ENCODE measurements around the gene HACD2.

Gene HACD2

DNA sequence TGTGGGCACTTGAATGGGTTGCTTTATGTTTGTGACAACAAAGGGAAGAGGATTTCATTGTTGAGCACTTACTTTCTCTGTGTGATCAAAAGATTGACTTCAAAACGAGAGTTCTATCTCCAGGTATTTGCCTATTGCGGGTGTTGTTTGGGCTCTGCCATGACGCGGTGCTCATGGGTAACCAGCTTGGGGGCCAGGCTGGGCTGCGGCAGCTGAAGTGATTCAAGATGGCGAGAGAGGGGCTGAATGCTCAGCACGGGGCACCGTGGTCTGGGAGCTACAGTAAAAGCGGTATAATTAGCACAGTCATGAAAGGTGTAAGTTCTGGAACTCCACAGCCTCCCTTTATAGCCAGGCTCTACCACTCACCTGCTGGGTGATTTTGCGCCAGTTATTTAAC lies 105.0 kb downstream of the HACD2 start:
- FAIRE-seq = no peak

DNA sequence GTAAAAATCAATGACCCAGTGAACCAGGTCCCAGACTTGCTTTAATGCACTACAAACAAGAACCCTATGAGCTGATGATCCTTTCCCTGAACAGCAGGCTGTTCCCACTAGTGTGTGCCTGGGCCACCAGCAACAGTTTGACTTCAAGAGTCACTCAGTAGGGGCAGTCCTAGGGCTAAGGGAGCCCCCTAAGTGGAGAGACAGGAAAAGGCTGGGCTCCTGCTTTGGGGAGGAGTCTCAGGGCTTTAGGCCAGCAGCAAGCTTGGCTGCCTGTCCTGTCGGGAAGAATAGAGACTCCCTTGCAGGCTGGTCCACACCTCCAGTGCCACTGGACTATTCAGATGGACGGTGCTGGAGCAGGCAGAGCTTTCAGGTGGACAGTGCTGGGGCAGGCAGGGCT lies 106.5 kb downstream of the HACD2 start:
- no peak for FAIRE-seq

DNA sequence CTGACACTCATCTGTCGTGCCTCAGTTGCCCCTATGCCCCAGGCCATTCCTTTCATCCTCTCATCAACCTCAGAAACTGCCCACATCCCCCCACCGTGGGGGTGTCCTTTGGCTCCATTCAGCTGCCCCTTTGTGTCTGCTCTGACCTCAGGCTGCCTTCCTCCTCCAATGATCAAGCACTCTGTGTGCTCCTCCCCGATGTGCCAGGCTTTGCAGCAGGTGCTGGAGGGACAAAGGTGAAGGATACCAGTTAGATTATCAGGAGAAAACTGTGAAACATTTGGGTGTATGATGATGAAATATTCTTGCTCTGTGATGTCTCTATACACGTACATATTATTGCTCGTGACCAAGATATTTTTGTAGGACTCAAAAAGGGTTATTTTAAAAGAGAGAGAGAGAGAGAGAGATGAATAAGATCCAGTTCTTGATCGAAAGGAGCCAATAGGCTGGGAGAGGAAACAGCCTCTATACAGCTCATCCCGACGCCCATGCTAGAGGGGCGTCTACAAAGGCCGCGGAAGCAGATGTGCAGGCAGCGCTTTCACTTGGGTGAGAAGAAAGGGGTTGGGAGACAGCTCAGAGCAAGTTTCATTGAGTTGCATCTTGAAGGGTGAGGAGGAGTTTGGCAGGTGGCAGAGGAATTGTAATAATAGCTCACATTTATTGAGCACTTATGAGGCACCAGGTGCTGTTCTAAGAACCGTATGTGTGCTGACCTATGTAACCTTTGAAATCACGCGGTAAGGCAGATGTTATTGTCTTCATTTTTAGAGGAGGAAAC lies 107.7 kb downstream of the HACD2 start:
- FAIRE-seq = no peak

DNA sequence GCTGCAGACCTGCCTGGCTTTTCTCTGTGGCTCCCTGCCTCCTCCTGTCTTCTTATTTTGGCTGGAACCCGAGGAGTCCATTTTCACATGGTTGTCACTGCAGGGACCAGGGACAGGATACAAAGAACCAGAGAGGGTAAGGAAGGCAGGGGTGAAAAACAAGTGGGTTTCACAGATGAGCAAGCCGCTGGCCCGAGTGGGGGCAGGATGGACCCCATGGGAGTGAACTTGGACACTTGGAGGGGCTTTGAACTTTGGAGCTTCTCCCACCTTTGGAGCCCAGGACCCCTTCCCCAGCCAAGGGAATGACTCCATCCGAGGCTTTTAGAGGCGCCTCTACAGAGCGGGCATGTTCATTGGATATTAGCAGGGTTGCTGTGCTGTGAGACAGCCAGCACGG lies 109.1 kb downstream of the HACD2 start:
- no peak for FAIRE-seq

DNA sequence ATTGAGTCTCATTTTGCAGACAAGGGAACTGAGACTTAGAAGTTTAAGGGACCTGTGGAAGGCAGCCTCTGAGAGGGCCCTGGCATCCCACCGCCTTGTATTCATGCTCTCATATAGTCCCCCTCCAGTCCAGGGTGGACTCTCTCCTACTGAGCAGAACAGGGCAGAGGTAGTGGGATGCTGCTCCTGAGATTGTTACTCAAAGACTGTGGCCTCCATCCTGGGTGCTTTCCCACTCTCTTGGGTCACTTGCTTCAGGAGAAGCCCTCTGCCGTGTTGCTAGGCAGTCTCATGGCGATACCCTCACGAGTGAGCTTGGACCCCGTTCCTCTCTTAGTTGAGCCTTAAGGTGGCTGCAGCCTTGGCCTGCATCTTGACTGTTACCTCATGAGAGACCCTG lies 113.7 kb downstream of the HACD2 start:
- FAIRE-seq = no peak

DNA sequence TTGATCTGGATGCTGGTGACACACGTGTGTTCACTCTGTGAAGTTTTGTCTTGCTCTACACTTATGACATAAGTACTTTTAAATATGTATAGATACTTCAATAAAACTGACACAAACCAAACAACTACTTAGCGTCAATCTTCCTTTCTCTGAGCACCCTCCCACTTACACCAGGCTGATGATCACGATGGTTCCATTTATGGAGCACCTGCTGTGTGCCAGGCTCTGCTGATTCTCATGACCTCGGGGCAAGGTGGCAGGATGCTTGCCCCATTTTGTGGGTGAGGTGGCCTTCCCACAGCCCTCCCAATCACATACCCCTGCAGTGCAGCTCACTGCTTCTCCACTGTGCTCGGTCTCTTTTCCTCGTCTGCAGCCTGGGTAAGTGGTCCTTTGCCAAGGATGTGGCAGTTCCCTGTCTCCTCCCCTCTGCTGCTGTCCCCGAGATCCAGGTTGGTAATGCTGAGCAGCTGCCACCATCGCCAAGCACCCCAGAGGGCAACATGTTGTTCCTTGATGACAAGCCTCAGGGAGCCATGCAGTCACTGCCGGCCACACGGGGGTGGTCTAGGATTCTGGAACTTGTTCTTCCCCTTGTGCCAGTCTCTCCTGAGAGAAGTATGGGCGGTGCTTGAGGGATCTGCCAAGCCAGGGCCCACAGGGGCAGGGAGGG lies 115.4 kb downstream of the HACD2 start:
- no peak for FAIRE-seq

DNA sequence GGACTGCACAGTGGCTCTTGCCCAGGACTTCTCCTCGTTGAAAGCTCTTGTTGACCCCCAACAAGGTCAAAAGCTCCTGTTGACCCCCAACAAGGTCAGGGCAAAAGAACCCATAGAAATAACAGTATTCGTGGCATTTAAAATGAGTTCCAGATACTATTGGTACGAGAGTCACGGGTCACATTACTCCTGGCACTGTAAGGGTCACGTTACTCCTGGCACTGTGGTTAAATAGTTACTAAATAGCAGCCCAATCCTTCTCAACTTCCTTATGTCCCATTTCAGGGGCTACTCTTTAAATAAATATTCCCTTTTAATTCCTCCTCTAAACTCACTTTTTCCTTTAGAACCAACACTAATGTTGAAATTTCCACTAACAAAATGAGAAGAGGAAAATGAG lies 117.8 kb downstream of the HACD2 start:
- no peak for FAIRE-seq

DNA sequence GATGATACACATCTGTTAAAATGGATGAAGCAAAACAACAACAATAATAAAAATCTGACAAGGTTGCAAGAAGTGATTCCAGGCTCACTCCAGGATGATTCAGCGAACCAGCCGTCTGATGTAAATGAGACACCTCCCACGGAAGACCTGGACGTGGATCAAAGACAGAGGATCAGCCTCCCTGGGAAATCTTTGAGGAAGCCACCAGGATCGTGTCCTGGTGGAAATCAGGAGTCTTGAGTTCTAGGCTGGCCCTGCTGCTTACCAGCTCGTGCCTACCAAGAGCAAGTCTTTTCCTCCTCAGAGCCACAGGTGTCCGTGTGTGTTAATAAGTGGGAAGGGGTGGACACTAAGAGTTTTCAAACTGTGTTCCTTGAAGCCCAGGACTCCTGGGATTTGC lies 120.6 kb downstream of the HACD2 start:
- no peak for FAIRE-seq

DNA sequence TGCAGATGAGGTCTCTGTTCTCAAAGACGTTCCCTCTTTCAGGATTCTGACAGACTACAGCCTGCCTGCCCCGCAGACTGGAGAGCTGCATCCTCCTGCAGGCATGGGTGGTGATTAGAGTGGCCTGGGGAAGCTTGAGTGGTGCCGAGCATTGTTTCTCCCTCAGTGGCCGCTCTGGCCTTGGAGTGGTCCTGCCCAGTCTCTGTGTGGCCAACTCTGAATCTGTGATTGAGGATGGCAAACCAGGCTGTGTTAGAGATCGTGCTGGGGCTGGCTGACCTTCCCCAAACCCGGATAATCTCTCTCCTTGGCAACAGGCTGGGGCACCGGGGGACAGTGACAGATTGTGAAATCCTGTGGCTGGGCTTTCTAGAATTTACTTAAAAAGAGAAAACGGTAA lies 125.0 kb downstream of the HACD2 start:
- FAIRE-seq = no peak

DNA sequence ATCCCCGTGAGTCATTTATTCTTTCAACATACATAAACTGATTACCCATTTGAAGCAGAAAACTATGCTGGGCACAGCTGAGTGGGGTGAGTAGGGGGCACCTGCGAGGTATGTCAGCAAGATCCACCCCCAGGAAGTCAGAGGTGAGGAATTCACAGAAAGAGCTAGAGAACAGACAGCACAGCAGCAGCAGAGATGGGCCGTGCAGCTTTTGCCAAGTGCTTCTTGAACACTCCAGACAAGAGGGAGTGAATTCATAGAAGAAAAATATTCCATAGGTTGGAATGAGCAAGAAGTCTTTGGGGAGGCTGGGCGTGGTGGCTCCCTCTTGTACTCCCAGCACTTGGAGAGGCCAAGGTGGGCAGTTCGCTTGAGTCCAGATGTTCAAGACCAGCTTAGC lies 126.6 kb downstream of the HACD2 start:
- no peak for FAIRE-seq

DNA sequence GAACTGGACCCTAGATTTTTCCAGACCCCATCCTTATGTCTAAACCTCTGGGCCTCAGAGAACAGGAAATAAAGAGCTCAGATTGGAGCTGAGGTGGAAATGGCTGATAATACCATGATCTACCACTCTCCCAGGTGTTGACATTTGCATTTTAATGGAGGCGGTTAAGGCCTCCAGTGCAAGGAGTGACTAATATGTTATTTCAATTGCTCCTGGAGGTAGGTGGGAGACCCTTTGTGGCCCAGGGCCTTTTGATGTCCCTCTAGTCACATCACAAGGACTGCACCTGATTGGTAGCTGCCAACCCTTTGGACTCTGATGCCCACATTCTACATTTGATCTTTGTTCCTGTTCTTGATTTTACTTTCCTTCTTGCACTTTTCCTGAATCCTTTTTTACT lies 127.0 kb downstream of the HACD2 start:
- FAIRE-seq = no peak

DNA sequence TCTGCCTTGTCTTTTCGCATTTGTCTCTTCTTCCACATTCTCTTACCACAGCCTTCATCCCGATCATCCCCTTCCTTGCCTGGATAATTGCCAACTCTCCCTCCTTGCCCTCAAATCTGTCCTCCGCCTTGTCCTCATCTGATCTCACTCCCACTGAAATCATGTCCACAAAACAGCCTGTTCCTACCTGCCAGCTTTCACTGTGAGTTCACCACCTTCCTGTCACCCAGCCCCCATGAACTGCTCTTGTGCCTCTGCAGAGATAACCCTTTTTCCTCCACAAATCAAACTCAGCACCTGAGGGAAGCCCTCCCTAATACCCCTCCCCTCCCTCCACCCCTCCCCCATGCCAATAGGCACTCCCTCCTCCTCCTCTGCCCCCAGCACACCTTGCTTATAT lies 131.2 kb downstream of the HACD2 start:
- FAIRE-seq = no peak

DNA sequence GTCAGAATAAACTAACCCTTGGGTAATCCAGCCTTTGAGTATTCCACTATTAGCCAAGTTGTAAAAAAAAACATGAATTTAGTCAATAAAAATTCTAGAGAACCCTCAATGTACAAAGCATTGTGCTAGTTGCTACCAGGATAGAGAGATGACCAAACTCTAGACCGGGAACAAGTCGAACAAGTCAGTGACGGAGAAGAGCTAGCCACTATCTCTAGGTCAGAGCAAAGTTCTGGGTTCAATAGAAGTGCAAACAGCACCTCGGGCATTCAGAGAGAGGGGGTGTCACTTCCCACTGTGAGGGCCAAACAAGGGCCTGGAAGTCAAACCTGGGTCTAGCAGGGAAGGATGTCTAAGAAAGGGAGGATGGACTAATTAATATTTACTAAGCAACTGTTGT lies 133.7 kb downstream of the HACD2 start:
- no peak for FAIRE-seq

DNA sequence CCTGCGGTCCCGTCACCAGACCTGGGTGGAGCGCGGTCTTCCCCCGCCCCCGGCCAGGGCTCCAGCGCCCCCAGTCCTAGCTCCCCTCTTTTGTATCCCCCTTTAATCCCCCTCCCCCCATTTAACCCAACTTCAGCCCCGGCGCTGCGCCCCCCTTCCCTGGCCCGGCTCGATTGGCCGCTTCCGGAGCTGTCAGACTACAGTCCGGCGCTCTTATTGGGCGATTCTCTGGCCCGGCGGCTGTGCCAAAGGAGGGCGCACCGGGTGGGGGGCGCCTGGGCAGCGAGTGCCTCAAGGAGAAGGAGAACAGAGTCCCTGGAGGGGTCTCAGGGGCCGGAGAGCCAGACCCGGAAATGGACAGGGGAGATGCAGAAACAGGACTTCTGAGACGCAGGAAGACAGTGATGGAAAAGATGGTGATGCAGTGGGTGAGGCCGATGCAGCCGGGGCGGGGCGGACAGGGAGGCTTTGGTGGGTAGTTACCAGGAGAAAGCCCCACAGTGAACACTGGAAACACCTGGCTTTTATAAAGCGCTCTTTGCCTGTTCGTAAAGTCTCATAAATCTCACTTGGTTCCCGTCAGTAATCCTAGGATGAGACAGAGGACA lies 134.8 kb downstream of the HACD2 start:
- FAIRE-seq = no peak

DNA sequence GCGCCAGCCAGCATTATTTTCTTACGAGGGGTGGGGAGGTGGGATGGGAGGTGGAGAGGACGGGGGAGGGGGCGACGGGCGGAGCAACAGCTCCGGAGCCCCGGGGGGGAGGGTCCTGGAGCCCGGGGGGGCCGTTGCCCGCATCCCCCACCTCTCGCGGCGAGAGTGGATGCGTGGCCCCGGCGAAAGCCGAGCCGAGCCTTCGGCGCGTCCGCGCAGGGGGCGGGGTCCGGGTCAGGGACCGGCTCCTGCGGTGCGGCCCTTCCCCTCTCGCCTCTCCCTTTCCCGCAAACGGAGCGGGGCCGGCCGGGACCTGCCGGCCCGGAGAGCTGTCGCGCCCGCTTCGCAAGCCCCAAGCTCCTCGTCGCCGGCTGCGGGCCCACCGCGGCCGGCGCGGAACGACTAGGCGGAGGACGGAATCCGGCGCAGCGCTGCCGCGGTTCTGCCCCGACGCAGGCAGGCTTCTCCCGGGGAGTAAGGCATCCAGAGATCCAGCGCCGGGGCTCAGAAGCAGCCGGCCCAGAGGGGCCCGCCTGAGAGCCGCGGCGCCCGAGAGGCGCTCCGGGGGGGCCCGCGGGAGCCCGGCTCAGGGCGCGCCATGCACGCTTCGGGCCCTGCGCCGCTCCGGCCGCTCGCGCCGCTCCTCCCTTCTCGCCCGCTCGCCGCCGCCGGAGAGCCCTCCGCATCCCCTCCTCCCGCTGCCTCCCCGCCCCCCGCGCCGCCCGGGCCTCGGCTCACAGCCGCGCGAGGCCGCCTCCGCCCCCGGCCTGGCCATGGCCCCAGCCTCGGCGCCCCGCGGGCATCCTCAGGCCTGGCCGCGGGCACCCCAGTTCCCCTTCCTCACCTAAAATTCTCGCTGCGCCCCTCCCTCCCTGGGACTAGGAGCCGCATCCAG lies 135.5 kb downstream of the HACD2 start:
- FAIRE-seq = no peak

DNA sequence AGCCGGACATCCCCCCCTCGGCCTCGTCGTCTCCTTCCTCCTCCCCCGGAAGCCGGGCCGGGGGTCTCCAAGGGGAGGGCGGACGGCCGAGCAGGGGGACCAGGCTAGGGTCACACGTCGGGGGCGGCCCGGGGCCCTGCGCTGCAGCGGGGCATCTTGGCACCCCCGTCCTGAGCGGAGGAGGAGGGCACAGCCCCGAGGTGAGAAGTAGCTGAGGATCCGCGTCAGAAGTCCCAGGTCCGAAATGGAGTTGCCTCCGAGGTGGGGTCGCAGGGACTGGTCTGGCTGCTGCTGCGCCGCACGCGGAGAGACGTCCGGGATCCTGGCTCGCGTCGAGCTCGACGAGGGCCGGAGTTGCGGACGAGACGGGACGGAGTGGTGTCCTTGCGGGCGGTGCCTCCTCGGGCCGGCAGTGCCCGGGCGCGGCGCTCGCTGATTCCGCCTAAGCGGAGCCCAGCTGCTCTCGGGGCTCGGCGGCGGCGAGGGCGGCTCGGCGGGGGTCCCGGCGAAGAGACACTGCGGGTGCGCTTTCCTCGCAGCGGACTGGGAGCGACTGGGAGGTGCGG lies 136.2 kb downstream of the HACD2 start, which contains the start of gene ADCY5:
ADCY5 (minus strand) TSS at position 555 of the 566 bp plus-strand sequence; CDS start at position 10, 545 bp downstream.
- no peak for FAIRE-seq

DNA sequence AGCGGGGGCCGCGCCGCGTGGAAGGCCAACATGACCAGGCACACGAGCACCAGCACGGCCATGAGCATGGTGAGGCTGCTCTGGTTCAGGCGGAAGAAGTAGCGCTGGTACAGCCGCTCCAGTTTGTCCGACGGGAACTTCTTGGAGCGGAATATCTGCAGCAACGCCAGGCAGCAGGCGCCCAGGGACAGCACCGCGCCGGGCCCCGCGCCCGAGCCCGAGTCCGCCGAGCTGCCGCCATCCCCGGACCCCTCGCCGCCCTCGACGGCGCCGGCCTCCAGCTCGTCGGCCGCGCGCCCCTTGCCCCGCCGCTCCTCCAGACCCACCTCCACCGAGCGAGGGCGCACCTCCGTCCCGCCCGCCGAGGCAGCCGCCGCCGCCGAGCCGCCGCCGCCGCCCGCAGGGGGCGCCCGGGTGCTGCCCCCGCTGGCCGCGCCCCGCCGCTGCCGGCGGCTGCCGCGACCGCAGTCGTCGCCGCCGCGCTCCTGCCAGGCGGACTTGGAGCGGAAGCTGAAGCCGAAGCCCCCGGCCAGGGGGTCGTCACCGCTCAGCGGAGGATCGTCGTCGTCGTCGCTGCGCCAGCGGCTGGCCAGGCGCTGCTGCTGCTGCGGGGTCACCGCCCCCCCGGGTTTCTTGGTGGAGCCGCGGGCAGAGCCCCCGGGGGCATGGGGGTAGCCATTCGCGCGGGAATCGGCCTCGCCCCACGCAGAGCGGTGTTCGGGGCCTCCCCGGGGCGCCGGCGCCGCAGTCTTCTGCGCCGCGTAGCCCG lies 136.9 kb downstream of the HACD2 start:
- no peak for FAIRE-seq

DNA sequence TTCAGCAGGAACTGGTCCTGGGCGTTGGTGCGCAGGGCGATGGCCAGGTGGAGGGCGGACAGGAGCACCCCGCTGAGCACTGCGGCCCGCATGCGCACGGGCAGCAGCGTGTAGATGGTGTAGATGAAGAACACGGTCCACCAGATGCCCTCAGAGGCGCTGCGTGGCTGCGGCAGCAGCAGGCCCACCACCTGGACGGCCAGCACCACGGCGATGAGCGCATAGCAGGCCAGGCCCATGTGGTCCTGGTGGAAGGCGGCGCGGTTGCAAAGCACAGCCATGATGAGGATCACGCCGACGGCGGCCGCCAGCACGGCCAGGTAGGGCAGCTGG lies 137.5 kb downstream of the HACD2 start:
- no peak for FAIRE-seq

DNA sequence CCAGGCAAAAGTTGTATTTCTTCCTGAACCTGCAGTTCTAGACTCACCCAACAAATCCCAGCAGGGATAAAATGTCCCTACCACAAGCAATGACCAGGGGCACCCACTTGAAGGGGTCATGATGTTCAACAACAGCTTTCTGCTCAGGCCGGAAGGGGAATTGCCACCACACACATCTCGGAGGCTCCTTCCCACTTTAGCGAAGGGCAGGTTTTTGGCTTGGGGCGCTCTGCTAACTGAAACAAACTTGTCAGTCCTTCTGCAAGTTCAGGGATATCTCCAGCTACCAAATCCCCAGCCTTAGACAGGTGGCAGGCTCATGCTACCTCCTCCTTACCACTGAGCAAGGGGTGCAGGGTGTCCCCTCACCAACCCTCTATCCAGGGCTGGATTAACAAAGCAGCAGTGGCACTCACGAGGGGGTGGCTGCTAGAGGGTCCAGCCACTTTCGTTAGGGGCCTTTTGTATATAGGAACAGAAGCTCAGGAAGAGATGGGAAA lies 138.2 kb downstream of the HACD2 start:
- no peak for FAIRE-seq

DNA sequence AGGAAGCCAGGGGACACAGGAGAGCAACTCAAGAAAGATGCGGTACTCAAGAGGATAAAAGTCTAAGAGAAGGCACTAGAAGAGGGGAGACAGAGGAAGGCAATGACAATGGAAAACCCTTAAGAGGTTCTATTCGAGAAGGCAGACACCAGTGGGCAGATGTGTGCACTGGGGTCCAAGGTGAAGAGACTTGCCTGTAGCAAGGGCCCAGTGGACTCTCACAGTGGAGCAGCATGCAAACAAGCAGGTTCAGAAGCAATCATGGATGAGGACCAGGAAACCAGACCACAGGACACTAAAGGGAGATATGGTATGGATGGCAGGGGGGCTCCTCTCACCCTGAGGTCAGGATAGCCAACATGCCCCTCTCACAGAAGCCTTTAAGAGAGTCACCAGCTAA lies 138.6 kb downstream of the HACD2 start:
- FAIRE-seq = no peak

DNA sequence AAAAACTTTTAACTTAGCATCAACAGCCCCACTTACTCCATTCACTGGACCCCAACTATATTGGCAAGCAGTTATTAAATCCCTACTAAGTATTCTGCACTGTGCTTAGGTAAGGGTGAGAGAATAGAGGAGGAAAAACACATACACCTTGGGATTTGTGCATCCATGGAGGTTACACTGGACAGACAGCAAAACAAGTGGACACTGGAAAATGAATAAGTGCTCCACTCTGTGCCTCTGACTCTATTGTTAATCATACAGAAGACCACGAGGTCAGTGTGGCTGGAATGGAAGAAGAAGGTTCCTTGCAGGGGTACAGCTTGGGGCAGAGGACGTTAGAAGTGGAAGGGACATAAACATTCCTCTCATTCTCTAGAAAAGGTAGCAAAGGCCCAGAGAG lies 139.2 kb downstream of the HACD2 start:
- no peak for FAIRE-seq

DNA sequence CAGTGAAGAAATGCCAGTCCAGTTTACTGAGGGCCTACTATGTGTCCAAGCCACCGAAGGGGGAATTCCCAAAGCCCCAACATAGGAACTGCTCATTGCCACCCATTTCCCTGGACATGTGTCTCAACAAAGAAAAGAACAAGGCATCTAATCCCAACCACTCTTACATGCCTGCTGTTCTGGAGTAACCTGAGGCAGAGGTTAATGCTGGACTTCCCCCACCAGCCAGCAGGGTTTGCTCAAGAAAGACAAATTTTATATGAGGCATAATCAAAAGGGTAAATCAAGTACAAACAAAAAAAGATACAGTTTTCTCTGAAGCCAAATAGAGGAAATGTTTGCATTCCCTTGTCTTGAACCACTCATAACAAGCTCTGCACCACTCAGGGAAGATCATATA lies 140.1 kb downstream of the HACD2 start:
- no peak for FAIRE-seq
